Right lung (tissue), 5 donors: ENCODE data around the gene POLR3C. TPM values are rescaled to one million over a fixed set of nuclear protein-coding genes. Genes with fewer than 3 reads are reported as not detected.

Source experiments
- polyA plus RNA-seq, 5 donors: library from polyadenylated mRNA; unstranded; fragments of 120-200 nt; gene quantifications; one replicate each; pipeline versions ENCODE4 v1.2.1 to v1.2.3, GENCODE V29; 2013; ENCODE audit warnings: inconsistent platforms in 1 of 5, low replicate concordance in 1 of 5; ENCODE audit not compliant: insufficient read length in 5 of 5, insufficient read depth in 1 of 5

Gene POLR3C
- polyA plus RNA-seq, 5 donors, result 28.5 to 37.7 (median 35.9) TPM

Other genes with a start within 250 kb of the POLR3C start
- gene GPR89A, start 216.2 kb upstream of the POLR3C start, polyA plus RNA-seq, result 10 to 100 TPM; 23.2 to 44.2 (median 34.6) TPM
- gene PDZK1, start 116.8 kb upstream of the POLR3C start, polyA plus RNA-seq, result 1 to 10 TPM; 1.3 to 2.9 (median 2.5) TPM
- gene CD160, start 104.7 kb upstream of the POLR3C start, polyA plus RNA-seq, result 1 to 10 TPM; 1.5 to 3.3 (median 2.2) TPM
- 10 to 100 TPM; 13.8 to 19.9 (median 18.1) TPM for gene RNF115, start 105 bp upstream of the POLR3C start, polyA plus RNA-seq
- 10 to 100 TPM in 3 of 5 donors, 1 to 10 TPM in 2; 8.7 to 11.7 (median 10.5) TPM for gene NUDT17, start 21.4 kb downstream of the POLR3C start, polyA plus RNA-seq
- 10 to 100 TPM; 60.7 to 87.1 (median 79.4) TPM for gene PIAS3, start 34.9 kb downstream of the POLR3C start, polyA plus RNA-seq
- gene ANKRD35, start 61.7 kb downstream of the POLR3C start, polyA plus RNA-seq, result 1 to 10 TPM; 3.7 to 5.5 (median 4.3) TPM
- 1 to 10 TPM; 2.5 to 4.1 (median 2.9) TPM for gene ITGA10, start 85.8 kb downstream of the POLR3C start, polyA plus RNA-seq
- gene PEX11B, start 94.5 kb downstream of the POLR3C start, polyA plus RNA-seq, result 10 to 100 TPM; 48.6 to 52.8 (median 50.1) TPM
- 100 to 1,000 TPM; 183 to 197 (median 186) TPM for gene RBM8A, start 103.3 kb downstream of the POLR3C start, polyA plus RNA-seq
- 10 to 100 TPM; 36.4 to 45.1 (median 43.7) TPM for gene LIX1L, start 133.8 kb downstream of the POLR3C start, polyA plus RNA-seq
- gene ANKRD34A, start 140.4 kb downstream of the POLR3C start, polyA plus RNA-seq, result 1 to 10 TPM in 2 of 5 donors, under 1 TPM in 3; 0.68 to 1.5 (median 0.90) TPM
- 10 to 100 TPM; 42.3 to 54.6 (median 45.7) TPM for gene POLR3GL, start 140.5 kb downstream of the POLR3C start, polyA plus RNA-seq
- gene TXNIP, start 172.4 kb downstream of the POLR3C start, polyA plus RNA-seq, result 100 to 1,000 TPM; 298 to 564 (median 375) TPM
- 1 to 10 TPM in 1 of 5 donors, under 1 TPM in 2, not detected in 2; 0.39 to 7.1 (median 0.77) TPM for gene HJV, start 197.5 kb downstream of the POLR3C start, polyA plus RNA-seq